MG63 (cell line): ENCODE measurements around the gene HPD. TPM values are rescaled to one million over a fixed set of nuclear protein-coding genes. Genes with fewer than 3 reads are reported as not detected.
A peak's percentile ranks its signal among the peaks of the same experiment; 100 is the strongest.
"Not testable (repeated sequence)": the region's sequence is repeated elsewhere in the genome, so short reads cannot be mapped to it uniquely, and the experiment has no call there.

ENCODE experiments used
- DNase-seq: peaks from one replicate; pipeline ENCODE4 v3.0.0-alpha.2; 2020
- H3K27me3 ChIP-seq: fragments of 250-450 bp; sonication (Bioruptor Pico); 2 replicates; pipeline ENCODE4 v1.5.1; 2020; ENCODE audit warnings: mild to moderate bottlenecking, moderate library complexity
- H3K36me3 ChIP-seq: fragments of 250-450 bp; sonication (Bioruptor Pico); 2 replicates; pipeline ENCODE4 v1.5.1; 2020; ENCODE audit warnings: mild to moderate bottlenecking, moderate library complexity
- H3K4me3 ChIP-seq: fragments of 250-450 bp; sonication (Bioruptor Pico); 2 replicates; pipeline ENCODE4 v1.5.1; 2020; ENCODE audit warnings: mild to moderate bottlenecking, moderate library complexity
- H3K9me3 ChIP-seq: fragments of 250-450 bp; sonication (Bioruptor Pico); 2 replicates; pipeline ENCODE4 v1.5.1; 2020; ENCODE audit warnings: mild to moderate bottlenecking, moderate library complexity
- total RNA-seq: library from RNA; depleted of rRNA; stranded (reverse); fragments of >200 nt; shearing (Covaris generic); gene quantifications from 2 replicates; pipeline ENCODE4 v1.2.3, GENCODE V29; 2014; ENCODE audit warnings: low replicate concordance

HPD gene
- total RNA-seq, 1 experiment from 2014 or later: 0.56 TPM

- DNase-seq: no peak
- Histone ChIP-seq H3K4me3 (no peak overlapping the region), H3K9me3 (no peaks in the 10 kb centered on the region), H3K36me3 (no peaks in the 10 kb centered on the region), H3K27me3 (no peaks in the 10 kb centered on the region)
These were observed 15.4 kb upstream of the HPD start for GRCh38 chr12:121874071-121874470.

GRCh38 chr12:121873216-121873569 is 14.5 kb upstream of the HPD start:
- Histone ChIP-seq H3K9me3 (no peaks in the 10 kb centered on the region), H3K4me3 (no peak overlapping the region), H3K27me3 (no peaks in the 10 kb centered on the region), H3K36me3 (no peaks in the 10 kb centered on the region)
- no peak for DNase-seq

- no peaks in the 10 kb centered on the region for H3K9me3 ChIP-seq
- peak; percentile 91 for DNase-seq
- H3K36me3 ChIP-seq: no peaks in the 10 kb centered on the region
- H3K4me3 ChIP-seq: no peak overlapping the region
- no peaks in the 10 kb centered on the region for H3K27me3 ChIP-seq
These were observed 14.0 kb upstream of the HPD start for GRCh38 chr12:121872546-121873215.

- Histone ChIP-seq H3K9me3 (no peaks in the 10 kb centered on the region), H3K27me3 (no peaks in the 10 kb centered on the region), H3K36me3 (no peaks in the 10 kb centered on the region), H3K4me3 (no peak overlapping the region)
- no peak for DNase-seq
These were observed 12.8 kb upstream of the HPD start for GRCh38 chr12:121871467-121871866.

- H3K36me3 ChIP-seq, DNase-seq, H3K4me3 ChIP-seq, H3K27me3 ChIP-seq, H3K9me3 ChIP-seq: not testable (repeated sequence)
These were observed 10.6 kb upstream of the HPD start for GRCh38 chr12:121869229-121869628.

GRCh38 chr12:121866331-121866730 is 7.7 kb upstream of the HPD start:
- no peaks in the 10 kb centered on the region for H3K36me3 ChIP-seq
- DNase-seq: no peak
- no peaks in the 10 kb centered on the region for H3K27me3 ChIP-seq
- no peaks in the 10 kb centered on the region for H3K9me3 ChIP-seq
- no peak overlapping the region for H3K4me3 ChIP-seq

- no peaks in the 10 kb centered on the region for H3K27me3 ChIP-seq
- H3K9me3 ChIP-seq: no peaks in the 10 kb centered on the region
- no peak overlapping the region for H3K4me3 ChIP-seq
- H3K36me3 ChIP-seq: no peaks in the 10 kb centered on the region
- no peak for DNase-seq
These were observed 3.1 kb upstream of the HPD start for GRCh38 chr12:121861636-121862254.

GRCh38 chr12:121860699-121861098 is 2.0 kb upstream of the HPD start:
- not testable (repeated sequence) for DNase-seq, H3K9me3 ChIP-seq, H3K4me3 ChIP-seq, H3K27me3 ChIP-seq, H3K36me3 ChIP-seq

GRCh38 chr12:121860257-121860656 is 1.6 kb upstream of the HPD start:
- no peaks in the 10 kb centered on the region for H3K36me3 ChIP-seq
- no peaks in the 10 kb centered on the region for H3K27me3 ChIP-seq
- DNase-seq: no peak
- no peak overlapping the region for H3K4me3 ChIP-seq
- no peaks in the 10 kb centered on the region for H3K9me3 ChIP-seq

GRCh38 chr12:121858318-121858661 is 369 bp downstream of the HPD start:
- DNase-seq: no peak
- no peak overlapping the region for H3K4me3 ChIP-seq
- H3K27me3 ChIP-seq: no peaks in the 10 kb centered on the region
- H3K36me3 ChIP-seq: no peaks in the 10 kb centered on the region
- no peaks in the 10 kb centered on the region for H3K9me3 ChIP-seq

- DNase-seq: no peak
- H3K27me3 ChIP-seq: no peaks in the 10 kb centered on the region
- H3K4me3 ChIP-seq: no peak overlapping the region
- no peaks in the 10 kb centered on the region for H3K36me3 ChIP-seq
- no peaks in the 10 kb centered on the region for H3K9me3 ChIP-seq
These were observed 1.1 kb downstream of the HPD start for GRCh38 chr12:121857322-121858246.

- not testable (repeated sequence) for H3K4me3 ChIP-seq, H3K36me3 ChIP-seq, DNase-seq, H3K9me3 ChIP-seq, H3K27me3 ChIP-seq
These were observed 6.3 kb downstream of the HPD start for GRCh38 chr12:121852392-121852791.

GRCh38 chr12:121849665-121850064 is 9.0 kb downstream of the HPD start:
- Histone ChIP-seq H3K27me3 (no peaks in the 10 kb centered on the region), H3K9me3 (no peaks in the 10 kb centered on the region), H3K36me3 (no peaks in the 10 kb centered on the region), H3K4me3 (no peak overlapping the region)
- DNase-seq: no peak

- Histone ChIP-seq H3K27me3 (no peaks in the 10 kb centered on the region), H3K36me3 (no peaks in the 10 kb centered on the region), H3K4me3 (no peak overlapping the region), H3K9me3 (no peaks in the 10 kb centered on the region)
- no peak for DNase-seq
These were observed 9.4 kb downstream of the HPD start for GRCh38 chr12:121849211-121849610.

GRCh38 chr12:121845701-121846100 is 13.0 kb downstream of the HPD start:
- Histone ChIP-seq H3K36me3 (no peaks in the 10 kb centered on the region), H3K4me3 (no peak overlapping the region), H3K27me3 (no peaks in the 10 kb centered on the region), H3K9me3 (no peaks in the 10 kb centered on the region)
- DNase-seq: no peak

GRCh38 chr12:121843236-121843982 is 15.2 kb downstream of the HPD start:
- no peaks in the 10 kb centered on the region for H3K9me3 ChIP-seq
- no peak for DNase-seq
- H3K36me3 ChIP-seq: no peaks in the 10 kb centered on the region
- no peak overlapping the region for H3K4me3 ChIP-seq
- no peaks in the 10 kb centered on the region for H3K27me3 ChIP-seq
